ENCODE data around the gene CFAP74.

Gene CFAP74

GRCh38 chr1:2022063-2022770 is 18.6 kb upstream of the CFAP74 start:
- no peak for DNase-seq (ENCODE audit: low spot score in 2 of 2)
- Mint-ChIP-seq H3K27me3 (peaks cover 63% of the 10 kb centered on the region), H3K27ac (ENCODE audit: low read depth) (no peak overlapping the region), H3K36me3 (ENCODE audit: insufficient read depth) (peaks cover 5% of the 10 kb centered on the region), H3K9me3 (no peaks in the 10 kb centered on the region), H3K4me1 (peaks cover 5% of the 10 kb centered on the region), H3K4me3 (no peak overlapping the region)
- ATAC-seq (replicated peaks; ENCODE audit: extremely low read depth, poor library complexity, severe bottlenecking), result no peak

- no peak overlapping the region for H3K27ac Mint-ChIP-seq (ENCODE audit: low read depth)
- ATAC-seq (replicated peaks; ENCODE audit: extremely low read depth, poor library complexity, severe bottlenecking) (no peak), DNase-seq (ENCODE audit: low spot score in 2 of 2) (no peak)
- peaks cover 6% of the 10 kb centered on the region for H3K36me3 Mint-ChIP-seq (ENCODE audit: insufficient read depth)
- peaks cover 70% of the 10 kb centered on the region for H3K27me3 Mint-ChIP-seq
- peaks cover 5% of the 10 kb centered on the region for H3K4me1 Mint-ChIP-seq
- H3K9me3 Mint-ChIP-seq, result no peaks in the 10 kb centered on the region
- no peak overlapping the region for H3K4me3 Mint-ChIP-seq
Measured at GRCh38 chr1:2021550-2021949, 18.0 kb upstream of the CFAP74 start.

DNA sequence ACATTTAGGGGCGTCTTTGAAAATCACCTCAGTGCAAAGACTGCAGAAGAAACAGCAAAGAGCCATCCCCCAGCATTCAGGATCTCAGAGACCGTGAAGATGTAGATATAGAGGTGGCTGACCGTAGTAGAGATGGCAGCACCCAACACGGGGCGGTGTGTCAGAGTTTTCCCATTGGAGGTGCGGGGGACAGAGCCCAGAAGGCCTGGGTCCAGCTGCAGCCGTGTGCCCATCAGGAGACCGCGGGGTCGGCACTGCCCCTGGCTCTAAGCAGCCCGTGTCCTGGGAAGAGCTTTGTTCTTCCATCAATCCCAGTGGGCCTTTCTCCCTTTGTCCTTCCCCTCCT is 16.7 kb upstream of the CFAP74 start:
- Mint-ChIP-seq H3K4me1 (peaks cover 5% of the 10 kb centered on the region), H3K4me3 (no peak overlapping the region), H3K27me3 (peaks cover 83% of the 10 kb centered on the region), H3K36me3 (ENCODE audit: insufficient read depth) (peaks cover 6% of the 10 kb centered on the region), H3K9me3 (no peaks in the 10 kb centered on the region), H3K27ac (ENCODE audit: low read depth) (no peak overlapping the region)
- DNase-seq (ENCODE audit: low spot score in 2 of 2) (no peak), ATAC-seq (replicated peaks; ENCODE audit: extremely low read depth, poor library complexity, severe bottlenecking) (no peak)

GRCh38 chr1:2019571-2020309 is 16.2 kb upstream of the CFAP74 start:
- Mint-ChIP-seq H3K9me3 (no peaks in the 10 kb centered on the region), H3K36me3 (ENCODE audit: insufficient read depth) (peaks cover 6% of the 10 kb centered on the region), H3K4me1 (peaks cover 5% of the 10 kb centered on the region), H3K27me3 (peaks cover 88% of the 10 kb centered on the region), H3K4me3 (no peak overlapping the region), H3K27ac (ENCODE audit: low read depth) (no peak overlapping the region)
- DNase-seq (ENCODE audit: low spot score in 2 of 2) (no peak), ATAC-seq (replicated peaks; ENCODE audit: extremely low read depth, poor library complexity, severe bottlenecking) (no peak)

DNA sequence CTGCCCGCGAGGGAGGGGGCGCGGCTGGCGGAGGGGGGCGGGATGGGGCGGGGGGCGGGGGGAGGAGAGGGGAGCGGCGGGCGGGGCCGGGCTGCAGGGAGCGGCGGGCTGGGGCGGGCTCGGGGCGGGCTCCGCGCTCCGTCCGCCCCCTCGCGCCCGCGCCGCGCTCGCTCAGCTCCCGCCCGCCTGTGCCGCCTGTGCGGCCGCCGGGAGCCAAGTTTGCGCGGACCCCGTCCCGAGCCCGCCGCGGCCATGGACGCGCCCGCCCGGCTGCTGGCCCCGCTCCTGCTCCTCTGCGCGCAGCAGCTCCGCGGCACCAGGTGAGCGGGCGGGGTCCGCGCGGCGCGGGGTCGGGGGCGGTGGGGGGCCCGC is 15.6 kb upstream of the CFAP74 start, which contains the start of gene GABRD:
TSS of gene GABRD (plus strand) at position 174 of the 372 bp plus-strand sequence. CDS start at position 253, 79 bp downstream.
- Mint-ChIP-seq H3K36me3 (ENCODE audit: insufficient read depth) (peaks cover 6% of the 10 kb centered on the region), H3K27me3 (peaks cover 92% of the 10 kb centered on the region), H3K4me1 (peaks cover 5% of the 10 kb centered on the region), H3K4me3 (peak within 1 kb of the TSS; percentile 75), H3K9me3 (no peaks in the 10 kb centered on the region), H3K27ac (ENCODE audit: low read depth) (no peak within 1 kb of the TSS)
- no peak for ATAC-seq (replicated peaks; ENCODE audit: extremely low read depth, poor library complexity, severe bottlenecking)
- no peak for DNase-seq (ENCODE audit: low spot score in 2 of 2)

DNA sequence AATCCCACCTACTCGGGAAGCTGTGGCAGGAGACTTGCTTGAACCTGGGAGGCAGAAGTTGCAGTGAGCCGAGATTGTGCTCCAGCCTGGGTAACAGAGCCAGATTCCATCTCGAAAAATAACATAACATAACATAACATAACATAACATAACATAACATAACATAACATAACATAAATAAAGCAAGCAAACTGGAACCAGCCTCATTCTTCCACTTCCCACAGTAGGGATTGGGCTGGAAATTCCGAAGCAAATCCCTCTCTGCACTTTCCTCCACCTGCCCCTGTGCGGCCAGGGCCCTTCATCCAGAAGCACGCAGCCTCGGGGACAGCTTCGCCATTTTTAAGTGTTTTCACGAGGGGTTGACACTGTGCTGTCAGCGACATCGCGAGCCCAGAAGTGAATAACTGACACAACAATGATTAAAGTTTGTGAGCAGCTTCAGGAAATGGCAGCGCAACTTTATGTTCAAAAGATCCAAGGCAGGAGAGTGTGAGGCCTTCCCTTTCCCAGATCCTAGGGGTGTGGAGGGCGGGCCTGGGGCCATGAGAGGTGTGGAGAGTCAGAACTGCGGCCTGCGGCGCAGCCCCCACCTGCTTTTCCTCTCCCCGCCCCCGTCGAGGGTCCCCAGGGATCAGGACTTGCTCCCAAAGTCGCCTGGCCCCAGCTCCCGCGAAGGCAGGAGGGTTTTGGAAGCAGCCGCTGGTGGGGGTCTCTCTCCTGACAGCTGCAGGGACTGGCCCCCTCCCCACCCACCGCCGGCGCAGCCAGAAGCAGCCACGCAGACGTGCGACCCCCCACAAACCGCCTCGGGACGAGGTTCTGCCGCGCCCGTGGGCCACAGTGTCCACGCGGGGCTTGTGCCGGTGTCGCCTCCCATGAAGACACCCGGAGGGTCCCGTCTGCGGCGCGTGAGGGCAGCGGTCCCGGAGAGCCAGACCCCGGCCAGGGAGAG is 14.9 kb upstream of the CFAP74 start:
- Mint-ChIP-seq H3K4me3 (peak overlapping the region; percentile 75), H3K9me3 (no peaks in the 10 kb centered on the region), H3K4me1 (peaks cover 5% of the 10 kb centered on the region), H3K36me3 (ENCODE audit: insufficient read depth) (peaks cover 6% of the 10 kb centered on the region), H3K27ac (ENCODE audit: low read depth) (no peak overlapping the region), H3K27me3 (peaks cover 87% of the 10 kb centered on the region)
- ATAC-seq (replicated peaks; ENCODE audit: extremely low read depth, poor library complexity, severe bottlenecking) (no peak), DNase-seq (ENCODE audit: low spot score in 2 of 2) (no peak)

DNA sequence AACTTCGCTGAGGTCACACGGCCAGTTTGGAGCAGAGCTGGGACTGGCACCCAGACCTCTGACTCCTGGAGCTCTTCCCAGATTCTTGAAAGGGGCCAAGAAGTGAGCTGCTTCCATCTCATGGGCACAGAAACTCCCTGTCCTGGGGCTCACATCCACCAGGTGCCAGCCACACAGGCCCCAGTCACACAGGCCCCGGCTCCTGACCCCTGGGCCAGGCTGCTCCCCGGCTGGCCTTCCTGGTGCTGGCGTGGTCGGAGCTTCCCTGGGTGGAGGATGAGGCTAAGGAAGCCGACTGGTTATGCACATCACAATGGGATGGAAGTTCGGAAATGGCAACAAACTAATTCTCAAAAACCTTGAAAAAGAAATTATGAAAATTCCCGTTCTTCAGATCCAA is 12.5 kb upstream of the CFAP74 start:
- no peak for DNase-seq (ENCODE audit: low spot score in 2 of 2)
- Mint-ChIP-seq H3K9me3 (no peaks in the 10 kb centered on the region), H3K36me3 (ENCODE audit: insufficient read depth) (peaks cover 4% of the 10 kb centered on the region), H3K4me3 (no peak overlapping the region), H3K27me3 (peaks cover 64% of the 10 kb centered on the region), H3K27ac (ENCODE audit: low read depth) (no peak overlapping the region), H3K4me1 (peaks cover 5% of the 10 kb centered on the region)
- no peak for ATAC-seq (replicated peaks; ENCODE audit: extremely low read depth, poor library complexity, severe bottlenecking)

DNA sequence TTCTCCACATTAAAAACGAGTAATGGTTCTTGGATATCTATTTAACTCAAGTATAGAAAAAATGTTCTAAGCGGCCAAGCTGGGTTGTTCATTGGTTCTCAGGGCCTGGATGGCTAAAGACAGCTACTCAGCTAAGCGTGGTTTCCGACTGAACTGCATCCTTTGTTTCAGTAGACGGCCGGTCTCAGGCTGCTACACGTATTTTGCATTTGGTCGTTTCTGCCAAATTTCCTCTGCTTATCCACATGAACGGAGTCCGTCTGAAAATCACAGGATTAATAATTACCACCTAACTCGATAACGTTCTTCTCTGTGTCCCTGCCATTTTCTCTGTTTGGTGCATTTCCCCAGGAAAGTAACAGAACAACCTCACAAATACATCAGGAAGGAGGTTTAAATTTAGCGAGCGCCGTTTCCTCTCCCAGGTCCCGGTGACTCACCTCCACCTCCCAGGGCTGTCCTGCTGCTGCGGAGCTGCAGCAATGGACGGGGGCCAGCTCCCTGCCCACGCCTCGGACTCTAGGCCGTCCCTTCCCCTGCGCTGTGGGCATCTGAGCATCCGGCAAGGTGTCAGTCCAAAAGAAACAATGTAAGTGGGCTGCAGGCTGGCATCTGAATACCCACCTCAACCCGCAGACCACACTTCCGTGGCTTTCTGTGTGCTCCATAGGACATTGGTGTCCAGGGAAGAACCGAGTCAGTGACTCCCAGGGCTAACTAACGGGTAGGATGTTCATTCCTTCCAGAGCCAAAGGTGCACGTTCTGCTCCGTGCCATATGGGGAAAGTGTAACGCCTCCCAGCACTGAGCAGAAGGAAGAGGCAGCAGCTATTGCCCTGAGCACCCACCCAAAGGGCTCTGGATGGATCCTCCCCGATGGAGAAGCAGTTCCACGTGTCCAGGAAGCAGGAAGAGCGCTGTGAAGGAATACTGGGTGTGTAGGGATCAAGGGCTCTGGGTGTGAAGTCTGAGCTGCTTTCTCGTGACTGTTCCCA is 11.5 kb upstream of the CFAP74 start:
- no peak overlapping the region for H3K4me3 Mint-ChIP-seq
- no peak for DNase-seq (ENCODE audit: low spot score in 2 of 2)
- H3K9me3 Mint-ChIP-seq, result no peaks in the 10 kb centered on the region
- peaks cover 54% of the 10 kb centered on the region for H3K27me3 Mint-ChIP-seq
- H3K4me1 Mint-ChIP-seq, result peaks cover 5% of the 10 kb centered on the region
- no peak for ATAC-seq (replicated peaks; ENCODE audit: extremely low read depth, poor library complexity, severe bottlenecking)
- H3K36me3 Mint-ChIP-seq (ENCODE audit: insufficient read depth), result peaks cover 1% of the 10 kb centered on the region
- no peak overlapping the region for H3K27ac Mint-ChIP-seq (ENCODE audit: low read depth)

DNA sequence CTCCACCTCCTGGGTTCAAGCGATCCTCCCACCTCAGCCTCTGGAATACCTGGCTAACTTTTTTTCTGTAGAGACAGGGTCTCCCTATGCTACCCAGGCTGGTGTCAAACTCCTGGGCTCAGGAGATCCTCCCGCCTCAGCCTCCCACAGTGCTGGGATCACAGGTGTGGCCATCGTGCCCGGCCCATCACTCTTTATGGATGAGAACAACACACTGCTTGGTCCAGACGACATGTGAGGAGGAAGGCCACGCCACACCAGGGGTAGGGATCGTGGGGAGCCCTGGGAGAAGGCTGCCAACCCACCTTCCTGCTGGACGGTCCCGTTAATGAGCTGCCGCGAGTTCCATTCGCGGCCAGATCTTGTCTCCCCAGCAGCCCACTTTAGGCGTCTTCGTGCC is 10.6 kb upstream of the CFAP74 start:
- Mint-ChIP-seq H3K9me3 (no peaks in the 10 kb centered on the region), H3K4me3 (no peak overlapping the region), H3K27me3 (peaks cover 50% of the 10 kb centered on the region), H3K27ac (ENCODE audit: low read depth) (no peak overlapping the region), H3K4me1 (peaks cover 5% of the 10 kb centered on the region), H3K36me3 (ENCODE audit: insufficient read depth) (peaks cover 1% of the 10 kb centered on the region)
- DNase-seq (ENCODE audit: low spot score in 2 of 2), result no peak
- no peak for ATAC-seq (replicated peaks; ENCODE audit: extremely low read depth, poor library complexity, severe bottlenecking)

DNA sequence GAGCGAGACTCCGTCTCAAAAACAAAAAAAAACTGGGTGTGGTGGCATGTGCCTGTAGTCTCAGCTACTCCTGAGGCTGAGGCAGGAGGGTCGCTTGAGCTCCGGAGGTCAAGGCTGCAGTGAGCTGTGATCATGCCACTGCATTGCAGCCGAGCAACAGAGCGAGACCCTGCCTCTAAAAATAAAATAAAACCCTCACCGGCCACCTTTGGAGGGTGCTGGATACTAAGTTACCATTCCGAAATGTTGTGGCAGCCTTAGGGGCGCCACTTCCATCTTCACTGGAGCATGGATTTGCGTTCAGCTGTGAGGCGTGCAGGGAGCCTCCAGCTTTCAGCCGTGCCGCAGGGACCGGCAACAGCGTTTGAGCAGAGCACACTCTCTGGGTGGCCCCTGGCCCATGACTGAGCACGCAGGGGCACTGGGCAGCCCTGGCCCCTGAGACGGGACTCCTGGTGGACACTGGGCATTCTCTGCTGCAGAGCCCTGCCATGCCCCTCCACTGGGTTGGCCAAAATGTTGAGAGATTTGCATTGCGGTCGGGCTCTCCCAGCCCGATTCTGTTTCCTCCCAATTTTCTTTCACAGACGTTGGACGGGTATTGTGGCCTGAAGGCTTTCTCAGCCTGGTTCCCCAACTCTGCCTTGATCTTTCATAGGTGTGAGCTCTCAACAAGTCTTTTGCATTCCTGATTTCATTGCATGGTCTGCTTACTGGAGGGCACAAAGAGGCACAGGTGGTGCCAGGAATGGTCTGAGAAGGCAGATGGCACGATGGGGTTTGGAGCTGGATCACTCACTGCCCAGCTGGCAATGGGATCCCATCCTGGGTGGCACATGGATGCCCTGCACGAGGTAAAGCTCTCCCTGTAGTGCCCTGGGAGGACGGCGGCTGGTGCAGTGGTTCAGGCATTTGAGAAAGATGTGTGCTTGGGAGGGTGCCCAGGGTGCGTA is 5.8 kb upstream of the CFAP74 start:
- Mint-ChIP-seq H3K27me3 (peaks cover 27% of the 10 kb centered on the region), H3K4me3 (no peak overlapping the region)

DNA sequence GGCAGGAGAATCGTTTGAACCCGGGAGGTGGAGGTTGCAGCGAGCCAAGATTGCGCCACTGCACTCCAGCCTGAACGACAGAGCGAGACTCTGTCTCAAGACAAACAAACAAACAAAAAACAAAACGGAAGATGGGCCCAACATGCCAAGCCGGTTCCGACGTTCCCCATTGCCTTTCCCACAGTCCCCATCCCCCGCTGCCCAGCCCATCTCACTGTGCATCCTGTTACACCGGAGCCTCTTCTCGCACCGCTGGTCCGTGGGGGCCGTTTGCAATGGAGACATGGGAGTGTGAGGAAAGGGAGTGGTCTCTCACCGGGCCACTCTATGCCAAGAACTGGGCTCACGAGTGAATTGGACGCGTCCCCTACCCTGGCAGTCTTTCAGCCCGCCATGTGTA is 1.3 kb upstream of the CFAP74 start:
- no peak overlapping the region for H3K27ac Mint-ChIP-seq (ENCODE audit: low read depth)
- H3K36me3 Mint-ChIP-seq (ENCODE audit: insufficient read depth), result no peaks in the 10 kb centered on the region
- H3K4me3 Mint-ChIP-seq, result no peak overlapping the region
- no peaks in the 10 kb centered on the region for H3K9me3 Mint-ChIP-seq
- H3K27me3 Mint-ChIP-seq, result peaks cover 49% of the 10 kb centered on the region
- ATAC-seq (replicated peaks; ENCODE audit: extremely low read depth, poor library complexity, severe bottlenecking) (no peak), DNase-seq (ENCODE audit: low spot score in 2 of 2) (no peak)
- H3K4me1 Mint-ChIP-seq, result no peaks in the 10 kb centered on the region

More for the DNA sequence above, 5.8 kb upstream of the CFAP74 start:
- no peaks in the 10 kb centered on the region for H3K4me1 Mint-ChIP-seq
- H3K27ac Mint-ChIP-seq (ENCODE audit: low read depth), result no peak overlapping the region
- H3K9me3 Mint-ChIP-seq, result no peaks in the 10 kb centered on the region
- no peaks in the 10 kb centered on the region for H3K36me3 Mint-ChIP-seq (ENCODE audit: insufficient read depth)
- DNase-seq (ENCODE audit: low spot score in 2 of 2), result no peak
- ATAC-seq (replicated peaks; ENCODE audit: extremely low read depth, poor library complexity, severe bottlenecking), result no peak

All from central memory CD8-positive, alpha-beta T cell (primary cell).